HEK293T (cell line): ENCODE data around the gene CEP170B.

ENCODE experiments used
- CTCF ChIA-PET: fragments of 350-600 bp; formaldehyde crosslinking; extraction: SDS; loops from one replicate; lab custom pipeline; 2021; ENCODE audit warnings: antibody characterized with exemption, inconsistent platforms; lab: Yijun Ruan, JAX
- POLR2A ChIA-PET: fragments of 350-600 bp; formaldehyde crosslinking; extraction: SDS; loops from one replicate; lab custom pipeline; 2020; ENCODE audit warnings: antibody characterized with exemption, inconsistent platforms; lab: Yijun Ruan, JAX
- DNase-seq: peaks from one replicate; pipeline ENCODE4 v3.0.0; 2012; ENCODE audit warnings: mixed read lengths; ENCODE audit errors: extremely low spot score
- ARNT ChIP-seq: fragments of 450-650 bp; IDR thresholded peaks from 2 replicates; pipeline ENCODE4 v1.6.1; 2017; ENCODE audit warnings: mild to moderate bottlenecking
- BHLHE40 ChIP-seq: fragments of 450-650 bp; IDR thresholded peaks from 2 replicates; pipeline ENCODE4 v1.6.1; 2016; ENCODE audit warnings: mild to moderate bottlenecking, moderate library complexity, borderline replicate concordance
- CTBP1 ChIP-seq: fragments of 450-650 bp; IDR thresholded peaks from 2 replicates; pipeline ENCODE4 v1.6.1; 2016; ENCODE audit warnings: borderline replicate concordance
- ELF4 ChIP-seq: fragments of 450-650 bp; IDR thresholded peaks from 2 replicates; pipeline ENCODE4 v1.6.1; 2017; ENCODE audit warnings: antibody characterized with exemption
- FOXA1 ChIP-seq: fragments of 450-650 bp; IDR thresholded peaks from 2 replicates; pipeline ENCODE4 v1.6.1; 2016; ENCODE audit warnings: mild to moderate bottlenecking
- FOXK2 ChIP-seq: fragments of 450-650 bp; IDR thresholded peaks from 2 replicates; pipeline ENCODE4 v1.6.1; 2016; ENCODE audit warnings: mild to moderate bottlenecking
- FOXM1 ChIP-seq: fragments of 450-650 bp; IDR thresholded peaks from 2 replicates; pipeline ENCODE4 v1.6.1; 2017; ENCODE audit warnings: mild to moderate bottlenecking, borderline replicate concordance
- HDGF ChIP-seq: fragments of 450-650 bp; IDR thresholded peaks from 2 replicates; pipeline ENCODE4 v1.6.1; 2017; ENCODE audit warnings: antibody characterized with exemption, borderline replicate concordance
- L3MBTL2 ChIP-seq: fragments of 450-650 bp; conservative IDR thresholded peaks from 2 replicates; pipeline ENCODE4 v1.6.1; 2016; ENCODE audit warnings: mild to moderate bottlenecking
- LEF1 ChIP-seq: fragments of 450-650 bp; IDR thresholded peaks from 2 replicates; pipeline ENCODE4 v1.6.1; 2017; ENCODE audit warnings: mild to moderate bottlenecking, borderline replicate concordance
- NFRKB ChIP-seq: fragments of 450-650 bp; IDR thresholded peaks from 2 replicates; pipeline ENCODE4 v1.6.1; 2016; ENCODE audit warnings: mild to moderate bottlenecking, moderate library complexity
- PKNOX1 ChIP-seq: fragments of 450-650 bp; IDR thresholded peaks from 2 replicates; pipeline ENCODE4 v1.6.1; 2016
- SP1 ChIP-seq: fragments of 450-650 bp; IDR thresholded peaks from 2 replicates; pipeline ENCODE4 v1.6.1; 2017
- SUZ12 ChIP-seq: fragments of 450-650 bp; IDR thresholded peaks from 2 replicates; pipeline ENCODE4 v1.6.1; 2016; ENCODE audit warnings: mild to moderate bottlenecking
- TARDBP ChIP-seq: fragments of 450-650 bp; IDR thresholded peaks from 2 replicates; pipeline ENCODE4 v1.6.1; 2016
- ZNF384 ChIP-seq: fragments of 450-650 bp; IDR thresholded peaks from 2 replicates; pipeline ENCODE4 v1.6.1; 2016

Gene CEP170B

GRCh38 chr14:104871656-104872468 is 6.8 kb downstream of the CEP170B start:
- no peak for DNase-seq
- ChIA-PET POLR2A (no interaction called here), CTCF (no interaction called here)
- no peak for TF ChIP-seq CTBP1
- TF ChIP-seq FOXM1, result no peak
- TF ChIP-seq ELF4, result no peak
- TF ChIP-seq PKNOX1, result no peak
- TF ChIP-seq LEF1, result no peak
- TF ChIP-seq FOXK2, result no peak
- TF ChIP-seq NFRKB, result no peak
- TF ChIP-seq SP1, result no peak
- TF ChIP-seq ARNT, result no peak
- no peak for TF ChIP-seq FOXA1
- no peak for TF ChIP-seq TARDBP
- TF ChIP-seq HDGF, result no peak
- TF ChIP-seq ZNF384, result no peak
- TF ChIP-seq BHLHE40, result no peak

- no peak for DNase-seq
- no peak for TF ChIP-seq ZNF384
- TF ChIP-seq FOXK2, result no peak
- no peak for TF ChIP-seq CTBP1
- no peak for TF ChIP-seq ARNT
- no peak for TF ChIP-seq TARDBP
- TF ChIP-seq HDGF, result no peak
- POLR2A ChIA-PET, result interaction anchor here (1.1 kb wide), 1 partner anchor 120 kb away, joined by 3 read pairs; the partner anchor contains the start of gene SIVA1
- CTCF ChIA-PET, result no interaction called here
These were observed 7.6 kb downstream of the CEP170B start for GRCh38 chr14:104872469-104873341.

GRCh38 chr14:104873380-104874055 is 8.4 kb downstream of the CEP170B start:
- TF ChIP-seq ARNT (no peak), NFRKB (no peak), PKNOX1 (no peak), SUZ12 (no peak), SP1 (no peak), ZNF384 (no peak), FOXK2 (no peak), L3MBTL2 (no peak)
- no peak for DNase-seq
- POLR2A ChIA-PET, result interaction anchor here (1.1 kb wide), 1 partner anchor 121 kb away, joined by 3 read pairs; the partner anchor contains the start of gene SIVA1
- CTCF ChIA-PET, result no interaction called here

DNA sequence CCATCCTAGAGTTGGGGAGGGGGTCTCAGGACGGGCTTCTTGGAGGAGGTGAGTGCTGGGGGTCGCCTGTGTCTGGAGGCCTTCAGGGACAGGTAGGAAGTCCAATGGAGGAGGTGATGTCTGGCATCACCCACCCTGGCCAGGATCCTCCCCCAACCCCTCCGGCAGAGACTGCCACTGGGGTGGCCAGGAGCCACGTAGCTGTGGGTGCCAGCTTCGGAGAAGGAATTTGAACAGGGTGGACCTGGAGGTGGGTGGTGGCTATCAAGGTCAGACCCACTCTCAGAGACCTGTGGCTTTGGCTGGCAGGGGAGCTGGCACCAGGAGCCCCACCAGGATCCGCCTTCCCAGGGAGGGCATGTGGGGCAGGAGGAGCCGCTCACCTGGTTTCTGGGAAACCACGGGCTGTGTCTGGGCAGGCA is 9.1 kb downstream of the CEP170B start:
- ChIA-PET CTCF (no interaction called here), POLR2A (interaction anchor here (1.1 kb wide), 1 partner anchor 122 kb away, joined by 3 read pairs; the partner anchor contains the start of gene SIVA1)
- no peak for DNase-seq
- TF ChIP-seq FOXM1 (no peak), CTBP1 (no peak), SP1 (no peak), ZNF384 (no peak), ELF4 (no peak), BHLHE40 (no peak), TARDBP (no peak), FOXK2 (no peak), L3MBTL2 (no peak), PKNOX1 (no peak), NFRKB (no peak), SUZ12 (no peak)

GRCh38 chr14:104874571-104875411 is 9.7 kb downstream of the CEP170B start:
- no peak for DNase-seq
- TF ChIP-seq SUZ12 (no peak), ZNF384 (no peak)
- ChIA-PET CTCF (no interaction called here), POLR2A (no interaction called here)
